ENCODE results near the gene RAB3D. TPM values are rescaled to one million over a fixed set of nuclear protein-coding genes. Genes with fewer than 3 reads are reported as not detected.

Gene RAB3D
- total and polyA plus RNA-seq, 2 experiments from 2014 or later: 3.7 to 5.1 TPM

GRCh38 chr19:11330127-11330526 lies 9.3 kb downstream of the RAB3D start:
- TF ChIP-seq EZH2 (IDR thresholded peaks at IDR 0.05; ENCODE audit: insufficient read depth, poor library complexity, severe bottlenecking) (no peak), EZH2phosphoT487 (IDR thresholded peaks at IDR 0.05; ENCODE audit: insufficient read depth, low read depth) (no peak)
- Histone ChIP-seq H3K9me3 (ENCODE audit: low read depth) (no peaks in the 10 kb centered on the region), H3K79me2 (ENCODE audit: insufficient read depth) (no peaks in the 10 kb centered on the region), H3K9ac (no peak overlapping the region), H3K9me2 (ENCODE audit: insufficient read depth) (no peaks in the 10 kb centered on the region), H3F3A (ENCODE audit: insufficient read depth) (no peaks in the 10 kb centered on the region), H3K36me3 (ENCODE audit: low read depth) (no peaks in the 10 kb centered on the region), H3K4me1 (ENCODE audit: insufficient read depth) (no peaks in the 10 kb centered on the region), H3K27me3 (replicated peaks; ENCODE audit: insufficient read depth) (no peaks in the 10 kb centered on the region), H3K4me3 (no peak overlapping the region), H2AFZ (no peak overlapping the region), H3K27ac (no peak overlapping the region), H4K20me1 (ENCODE audit: insufficient read depth) (no peaks in the 10 kb centered on the region), H3K4me2 (ENCODE audit: unreplicated experiment) (no peak overlapping the region)
- 84 to 89% methylated on average over 4 of the region's 4 CpGs for WGBS, 2 experiments (ENCODE audit: low coverage in 1 of 2, low lambda C conversion rate in 2 of 2, missing lambda C conversion rate in 2 of 2)
- in situ Hi-C loops (cut with MboI): no loop called here
- DNase-seq: no peak

- Histone ChIP-seq H3K27ac (no peak overlapping the region), H3K9me3 (ENCODE audit: low read depth) (no peaks in the 10 kb centered on the region), H3K9ac (no peak overlapping the region), H4K20me1 (ENCODE audit: insufficient read depth) (no peaks in the 10 kb centered on the region), H3K4me2 (ENCODE audit: unreplicated experiment) (no peak overlapping the region), H3K79me2 (ENCODE audit: insufficient read depth) (no peaks in the 10 kb centered on the region), H3F3A (ENCODE audit: insufficient read depth) (peaks cover 9% of the 10 kb centered on the region), H3K36me3 (ENCODE audit: low read depth) (no peaks in the 10 kb centered on the region), H3K4me3 (no peak overlapping the region), H2AFZ (no peak overlapping the region), H3K4me1 (ENCODE audit: insufficient read depth) (peaks cover 16% of the 10 kb centered on the region), H3K27me3 (replicated peaks; ENCODE audit: insufficient read depth) (no peaks in the 10 kb centered on the region), H3K9me2 (ENCODE audit: insufficient read depth) (no peaks in the 10 kb centered on the region)
- WGBS, 2 experiments (ENCODE audit: low coverage in 1 of 2, low lambda C conversion rate in 2 of 2, missing lambda C conversion rate in 2 of 2): 91 to 96% methylated on average over 7 of the region's 7 CpGs
- TF ChIP-seq EZH2phosphoT487 (IDR thresholded peaks at IDR 0.05; ENCODE audit: insufficient read depth, low read depth) (no peak), EZH2 (IDR thresholded peaks at IDR 0.05; ENCODE audit: insufficient read depth, poor library complexity, severe bottlenecking) (no peak)
- in situ Hi-C loops (cut with MboI): no loop called here
- DNase-seq: no peak
Measured at GRCh38 chr19:11325544-11325943, 13.9 kb downstream of the RAB3D start.

- in situ Hi-C loops (cut with MboI): no loop called here
Measured at GRCh38 chr19:11324748-11325389, 14.6 kb downstream of the RAB3D start.

GRCh38 chr19:11324079-11324661 lies 15.3 kb downstream of the RAB3D start:
- peak overlapping the region; percentile 75 for H3K4me2 ChIP-seq (ENCODE audit: unreplicated experiment)
- no peaks in the 10 kb centered on the region for H3K79me2 ChIP-seq (ENCODE audit: insufficient read depth)
- WGBS, 2 experiments (ENCODE audit: low coverage in 1 of 2, low lambda C conversion rate in 2 of 2, missing lambda C conversion rate in 2 of 2): 5 to 7% methylated on average over 10 of the region's 10 CpGs
- no peak for TF ChIP-seq EZH2phosphoT487 (IDR thresholded peaks at IDR 0.05; ENCODE audit: insufficient read depth, low read depth)
- no peak for TF ChIP-seq EZH2 (IDR thresholded peaks at IDR 0.05; ENCODE audit: insufficient read depth, poor library complexity, severe bottlenecking)
- peak overlapping the region; percentile 49 for H3K9ac ChIP-seq
- no peaks in the 10 kb centered on the region for H3K36me3 ChIP-seq (ENCODE audit: low read depth)
- peaks cover 9% of the 10 kb centered on the region for H3F3A ChIP-seq (ENCODE audit: insufficient read depth)
- H3K9me2 ChIP-seq (ENCODE audit: insufficient read depth): no peaks in the 10 kb centered on the region
- H3K27me3 ChIP-seq (replicated peaks; ENCODE audit: insufficient read depth): no peaks in the 10 kb centered on the region
- H2AFZ ChIP-seq: peak overlapping the region; percentile 52; the same call in 1 of the 2 replicates
- no peaks in the 10 kb centered on the region for H4K20me1 ChIP-seq (ENCODE audit: insufficient read depth)
- H3K9me3 ChIP-seq (ENCODE audit: low read depth): no peaks in the 10 kb centered on the region
- DNase-seq: peak; percentile 95
- in situ Hi-C loops (cut with MboI): no loop called here
- H3K4me3 ChIP-seq: peak overlapping the region; percentile 51
- peak overlapping the region; percentile 70 for H3K27ac ChIP-seq
- H3K4me1 ChIP-seq (ENCODE audit: insufficient read depth): peaks cover 16% of the 10 kb centered on the region

More at GRCh38 chr19:11324748-11325389, 14.6 kb downstream of the RAB3D start:
- Histone ChIP-seq H3K4me3 (no peak overlapping the region; the same call in 1 of the 2 replicates), H3K27ac (peak overlapping the region; percentile 70), H3K36me3 (ENCODE audit: low read depth) (no peaks in the 10 kb centered on the region), H3K79me2 (ENCODE audit: insufficient read depth) (no peaks in the 10 kb centered on the region), H2AFZ (peak overlapping the region; percentile 52; the same call in 1 of the 2 replicates), H3K4me2 (ENCODE audit: unreplicated experiment) (peak overlapping the region; percentile 75), H3K9me3 (ENCODE audit: low read depth) (no peaks in the 10 kb centered on the region), H3K9ac (0 out of 2 replicates have a peak overlapping the region, but pooled peaks have one; percentile 49), H3K4me1 (ENCODE audit: insufficient read depth) (peaks cover 16% of the 10 kb centered on the region), H3K27me3 (replicated peaks; ENCODE audit: insufficient read depth) (no peaks in the 10 kb centered on the region), H3F3A (ENCODE audit: insufficient read depth) (peaks cover 9% of the 10 kb centered on the region), H4K20me1 (ENCODE audit: insufficient read depth) (no peaks in the 10 kb centered on the region), H3K9me2 (ENCODE audit: insufficient read depth) (no peaks in the 10 kb centered on the region)
- 61 to 63% methylated on average over 17 of the region's 17 CpGs for WGBS, 2 experiments (ENCODE audit: low coverage in 1 of 2, low lambda C conversion rate in 2 of 2, missing lambda C conversion rate in 2 of 2)
- TF ChIP-seq EZH2phosphoT487 (IDR thresholded peaks at IDR 0.05; ENCODE audit: insufficient read depth, low read depth) (no peak), EZH2 (IDR thresholded peaks at IDR 0.05; ENCODE audit: insufficient read depth, poor library complexity, severe bottlenecking) (no peak)
- no peak for DNase-seq
